GM12864 (cell line): Measurements from ENCODE around the gene UTF1.

Experiments used
- DNase-seq: peaks from one replicate; pipeline ENCODE4 v3.0.0-alpha.2; 2011; ENCODE audit warnings: low read depth
- H3K4me3 ChIP-seq: 2 replicates; pipeline ENCODE4 v1.5.1; 2011; ENCODE audit warnings: mild to moderate bottlenecking, low read depth, low read length, control low read depth
- CTCF ChIP-seq: IDR thresholded peaks from 2 replicates; pipeline ENCODE4 v1.5.1; 2011; ENCODE audit warnings: low read depth, mild to moderate bottlenecking, moderate library complexity, low read length, control low read depth, inconsistent platforms; ENCODE audit errors: missing control alignments

The UTF1 gene

GRCh38 chr10:133230044-133230361, at the start of gene UTF1:
Gene UTF1, plus strand, starts transcription at chr10:133230217. Its CDS starts 72 bp downstream, at chr10:133230289.
- H3K4me3 ChIP-seq, result no peak within 1 kb of the TSS
- DNase-seq, result no peak
- no peak for TF ChIP-seq CTCF

GRCh38 chr10:133180965-133181639, 48.9 kb upstream of the UTF1 start:
- no peak for TF ChIP-seq CTCF
- DNase-seq, result no peak
- no peak overlapping the region for H3K4me3 ChIP-seq

- no peak for TF ChIP-seq CTCF
- no peak for DNase-seq
- H3K4me3 ChIP-seq, result no peak overlapping the region
Observed at GRCh38 chr10:133182190-133182589, 47.8 kb upstream of the UTF1 start.

GRCh38 chr10:133182791-133183645, 47.0 kb upstream of the UTF1 start:
- no peak overlapping the region for H3K4me3 ChIP-seq
- TF ChIP-seq CTCF, result no peak
- DNase-seq, result no peak

GRCh38 chr10:133183646-133184378, 46.2 kb upstream of the UTF1 start:
- no peak overlapping the region for H3K4me3 ChIP-seq
- no peak for TF ChIP-seq CTCF
- DNase-seq, result no peak

GRCh38 chr10:133184591-133185244, 45.3 kb upstream of the UTF1 start:
- no peak for DNase-seq
- H3K4me3 ChIP-seq, result no peak overlapping the region
- TF ChIP-seq CTCF, result no peak
